NCI-H1092 (cell line): Measurements from ENCODE around the gene RYR2.
"Not testable (repeated sequence)": the region's sequence is repeated elsewhere in the genome, so short reads cannot be mapped to it uniquely, and the experiment has no call there.

Source experiments
- DNase-seq: peaks from one replicate; lab custom pipeline; 2025; lab: John Stamatoyannopoulos, UW

The RYR2 gene

GRCh38 chr1:237795558-237795957 lies 753.6 kb downstream of the RYR2 start:
- DNase-seq = no peak

GRCh38 chr1:237799762-237800474 lies 757.9 kb downstream of the RYR2 start:
- peak; percentile 88 for DNase-seq

DNA sequence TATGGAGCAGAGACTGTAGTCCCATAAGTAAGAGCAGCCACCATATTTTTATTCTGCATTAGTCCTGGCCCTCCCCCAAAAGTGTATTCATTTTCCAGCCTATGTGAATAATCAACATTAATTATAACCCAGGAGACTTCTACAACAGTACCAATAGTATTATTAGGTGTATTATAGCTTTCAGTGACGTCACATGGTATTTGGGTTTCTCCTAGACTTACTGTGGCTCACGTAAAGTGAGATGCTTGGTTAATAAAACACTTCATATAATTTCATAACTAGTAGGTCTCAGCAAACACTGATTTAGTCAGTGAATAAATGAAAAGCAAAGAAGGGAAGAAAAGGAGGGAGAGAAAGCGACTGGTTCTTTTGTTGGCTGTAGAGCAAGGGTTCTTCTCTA lies 762.5 kb downstream of the RYR2 start:
- no peak for DNase-seq

GRCh38 chr1:237809099-237809498 lies 767.1 kb downstream of the RYR2 start:
- no peak for DNase-seq

DNA sequence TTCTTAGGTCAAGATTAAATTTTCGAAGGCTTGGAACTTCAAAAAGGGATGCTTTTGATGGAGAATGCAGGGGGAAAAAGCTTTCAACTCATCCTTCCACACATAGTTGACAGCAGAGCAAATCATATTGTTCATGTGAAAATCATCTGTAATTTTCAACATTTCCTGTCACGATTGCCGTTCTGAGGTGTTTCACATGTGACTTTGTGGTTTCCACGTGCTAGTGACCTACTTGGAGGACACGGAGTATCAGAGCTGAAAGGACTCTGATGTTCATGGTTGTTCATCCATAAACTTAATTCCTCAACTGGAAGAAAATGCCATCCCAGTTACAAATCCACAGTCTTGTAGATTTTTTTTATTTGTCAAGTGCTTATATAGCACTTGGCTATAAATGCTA lies 769.6 kb downstream of the RYR2 start:
- DNase-seq = no peak

GRCh38 chr1:237812061-237812460 lies 770.1 kb downstream of the RYR2 start:
- no peak for DNase-seq

- no peak for DNase-seq
These were observed 772.4 kb downstream of the RYR2 start for GRCh38 chr1:237814319-237814924.

- no peak for DNase-seq
These were observed 775.3 kb downstream of the RYR2 start for GRCh38 chr1:237817277-237817676.

DNA sequence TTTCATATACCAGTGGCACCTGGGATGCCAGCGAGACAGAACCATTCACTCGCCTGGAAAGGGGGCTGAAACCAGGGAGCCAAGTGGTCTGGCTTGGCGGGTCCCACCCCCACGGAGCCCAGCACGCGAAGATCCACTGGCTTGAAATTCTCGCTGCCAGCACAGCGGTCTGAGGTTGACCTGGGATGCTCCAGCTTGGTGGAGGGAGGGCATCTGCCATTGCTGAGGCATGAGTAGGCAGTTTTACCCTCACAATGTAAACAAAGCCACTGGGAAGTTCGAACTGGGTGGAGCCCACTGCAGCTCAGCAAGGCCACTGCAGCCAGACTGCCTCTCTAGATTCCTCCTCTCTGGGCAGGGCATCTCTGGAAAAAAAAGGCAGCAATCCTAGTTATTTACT lies 778.6 kb downstream of the RYR2 start:
- DNase-seq = not testable (repeated sequence)

DNA sequence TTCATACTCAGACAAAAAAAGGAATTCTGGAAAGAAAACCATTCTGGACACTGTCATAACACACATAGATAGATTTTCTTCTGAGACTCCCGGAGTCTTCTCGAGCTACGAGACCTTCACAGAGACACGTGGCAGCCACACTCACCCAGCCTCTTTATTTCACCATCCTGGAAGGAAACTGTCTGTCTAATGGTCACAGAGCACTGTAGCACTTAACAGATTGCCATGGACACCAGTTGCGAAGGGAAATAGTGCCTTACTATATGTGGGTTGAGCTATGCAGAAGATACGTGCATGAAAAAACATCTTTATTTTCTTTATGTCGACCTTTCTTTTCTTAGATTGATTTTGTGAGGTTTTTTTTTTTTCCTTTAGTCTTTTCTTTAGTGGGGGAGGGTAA lies 790.9 kb downstream of the RYR2 start:
- DNase-seq = no peak

GRCh38 chr1:237834048-237834447 lies 792.1 kb downstream of the RYR2 start:
- DNase-seq = no peak

DNA sequence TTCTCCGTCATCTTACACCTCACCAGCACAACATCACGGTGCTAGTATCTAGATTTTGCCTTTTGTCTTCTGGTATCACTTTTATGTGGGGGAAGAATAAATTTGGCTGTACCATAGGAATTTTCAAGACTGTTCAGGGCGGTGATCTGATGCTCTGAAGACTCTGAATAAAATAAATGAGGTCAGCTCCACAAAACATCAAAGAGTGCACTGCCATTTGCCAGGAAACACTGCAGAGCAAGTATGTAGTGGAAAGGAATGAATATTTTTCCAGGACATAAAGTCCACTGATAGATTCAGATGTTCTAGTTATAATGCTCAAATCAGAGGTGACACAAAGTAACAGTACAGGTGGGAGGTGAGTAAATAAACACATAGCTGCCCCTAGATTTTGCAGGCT lies 792.5 kb downstream of the RYR2 start:
- DNase-seq = no peak

DNA sequence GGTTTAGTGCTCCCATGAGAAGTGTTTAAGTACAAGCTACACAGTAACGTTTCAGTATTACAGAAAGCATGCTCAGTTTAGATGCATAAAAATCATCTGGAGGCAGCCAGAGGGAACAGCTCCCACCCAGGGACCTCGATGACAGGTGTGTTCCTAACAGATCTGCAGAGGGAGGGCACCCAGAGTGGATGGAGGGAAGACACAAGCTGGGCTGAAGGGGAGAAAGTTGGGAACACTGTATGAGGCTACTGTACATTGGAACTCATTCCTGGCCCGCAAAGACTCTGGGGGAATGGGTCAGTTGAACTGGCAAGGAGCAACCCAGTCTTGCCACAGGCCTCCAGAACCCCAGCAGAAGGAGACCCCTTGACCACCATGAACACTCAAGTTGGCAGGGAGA lies 796.3 kb downstream of the RYR2 start:
- no peak for DNase-seq

DNA sequence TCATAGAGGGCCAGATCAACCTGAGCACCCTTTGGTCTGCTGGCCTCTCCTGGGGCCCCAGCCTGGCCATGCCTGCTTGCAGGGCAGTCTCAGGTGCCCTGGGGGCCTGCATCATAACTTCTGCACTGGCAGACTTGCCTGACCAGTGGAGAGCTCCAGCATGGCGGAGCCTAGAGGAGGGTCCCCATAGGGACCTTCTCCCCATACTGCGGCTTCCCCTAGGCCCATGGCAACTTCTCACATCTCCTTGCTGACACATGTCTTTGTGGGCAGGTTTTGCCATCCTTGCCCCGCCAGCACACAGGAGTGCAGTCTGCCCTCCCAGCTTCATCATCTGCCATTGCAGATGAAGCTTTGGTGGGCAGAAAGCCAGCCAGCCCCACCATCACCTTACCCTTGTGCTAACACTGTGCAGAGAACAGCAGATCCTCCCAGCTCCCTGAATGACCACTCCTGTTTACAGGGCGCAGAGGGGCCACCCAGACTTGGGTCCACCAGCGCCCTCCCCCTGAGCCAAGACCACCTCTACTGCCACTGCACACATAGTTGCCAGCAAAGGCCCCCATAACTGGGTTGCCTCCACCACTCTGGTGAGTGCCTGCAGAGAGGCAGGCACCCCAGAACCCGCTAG lies 797.0 kb downstream of the RYR2 start:
- no peak for DNase-seq

DNA sequence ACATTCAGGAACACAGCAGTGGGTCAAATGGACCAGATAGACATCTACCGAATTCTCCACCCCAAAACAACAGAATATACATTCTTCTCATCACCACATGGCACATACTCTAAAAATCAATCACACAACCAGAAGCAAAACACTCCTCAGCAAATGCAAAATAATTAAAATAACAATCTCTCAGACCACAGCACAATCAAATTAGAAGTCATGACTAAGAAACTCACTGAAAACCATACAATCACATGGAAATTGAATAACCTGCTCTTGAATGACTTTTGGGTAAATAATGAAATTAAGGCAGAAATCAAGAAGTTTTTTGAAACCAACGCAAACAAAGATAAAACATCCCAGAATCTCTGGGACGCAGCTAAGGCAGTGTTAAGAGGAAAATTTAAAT lies 799.5 kb downstream of the RYR2 start:
- DNase-seq = no peak

GRCh38 chr1:237843516-237843915 lies 801.5 kb downstream of the RYR2 start:
- not testable (repeated sequence) for DNase-seq

- peak; percentile 59 for DNase-seq
These were observed 809.3 kb downstream of the RYR2 start for GRCh38 chr1:237851210-237851845.

- DNase-seq = no peak
These were observed 810.4 kb downstream of the RYR2 start for GRCh38 chr1:237852342-237852741.

GRCh38 chr1:237857455-237857854 lies 815.5 kb downstream of the RYR2 start:
- no peak for DNase-seq

DNA sequence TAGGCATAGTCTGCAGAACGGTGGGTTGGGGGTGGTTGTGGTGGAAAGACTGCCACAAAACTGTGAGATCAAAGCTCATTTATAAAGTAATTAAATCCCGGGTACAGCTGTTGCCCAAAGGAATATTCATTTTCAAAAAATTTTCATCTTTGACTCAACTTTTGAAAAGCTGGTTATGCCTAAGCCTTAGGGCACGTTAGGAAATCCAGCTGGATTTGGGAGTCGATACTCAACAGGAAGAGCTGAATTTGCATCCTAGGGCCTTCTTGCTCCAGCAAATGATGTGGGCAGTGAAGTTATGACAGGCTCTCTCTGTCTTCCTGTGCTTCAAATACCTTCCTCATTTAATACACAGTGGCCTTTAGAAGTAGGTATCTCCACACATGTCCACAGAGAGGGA lies 817.0 kb downstream of the RYR2 start:
- no peak for DNase-seq

- no peak for DNase-seq
These were observed 820.0 kb downstream of the RYR2 start for GRCh38 chr1:237861944-237862343.

DNA sequence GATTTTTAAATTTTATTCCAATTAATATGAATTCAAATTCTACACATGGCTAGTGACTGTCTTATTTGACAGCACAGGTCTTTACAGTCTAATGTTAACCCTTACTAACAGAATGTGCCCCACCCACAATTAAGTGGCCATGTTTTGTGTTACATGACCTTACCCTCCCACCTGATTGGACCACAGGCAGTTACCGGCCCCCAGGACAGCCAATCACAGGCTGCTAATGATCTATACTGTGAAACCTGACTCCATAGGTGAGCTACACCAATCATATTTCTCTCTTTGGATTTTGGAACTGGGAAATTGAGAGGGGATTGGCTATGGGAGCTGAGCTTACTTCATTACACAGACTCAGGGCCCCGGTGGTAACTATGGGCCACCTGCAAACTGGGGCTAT lies 821.2 kb downstream of the RYR2 start:
- DNase-seq = no peak
